PC-3 (cell line): ENCODE results near the gene PLBD1.

Experiments
- EZH2 ChIP-seq: fragments of 300-600 bp; sonication (generic); IDR thresholded peaks from one replicate; pipeline ENCODE4 v1.6.1; 2017; ENCODE audit warnings: antibody characterized with exemption, mild to moderate bottlenecking, low read length; ENCODE audit not compliant: unreplicated experiment
- TF ChIP-seq, protein P1 (sequence below): fragments of 300-600 bp; sonication (generic); conservative IDR thresholded peaks from 2 replicates; pipeline ENCODE4 v1.5.1; 2017; ENCODE audit warnings: antibody characterized with exemption, low read depth, mild to moderate bottlenecking, low read length

GRCh38 chr12:14479004-14479403 is 88.7 kb downstream of the PLBD1 start:
- TF ChIP-seq, protein P1, sequence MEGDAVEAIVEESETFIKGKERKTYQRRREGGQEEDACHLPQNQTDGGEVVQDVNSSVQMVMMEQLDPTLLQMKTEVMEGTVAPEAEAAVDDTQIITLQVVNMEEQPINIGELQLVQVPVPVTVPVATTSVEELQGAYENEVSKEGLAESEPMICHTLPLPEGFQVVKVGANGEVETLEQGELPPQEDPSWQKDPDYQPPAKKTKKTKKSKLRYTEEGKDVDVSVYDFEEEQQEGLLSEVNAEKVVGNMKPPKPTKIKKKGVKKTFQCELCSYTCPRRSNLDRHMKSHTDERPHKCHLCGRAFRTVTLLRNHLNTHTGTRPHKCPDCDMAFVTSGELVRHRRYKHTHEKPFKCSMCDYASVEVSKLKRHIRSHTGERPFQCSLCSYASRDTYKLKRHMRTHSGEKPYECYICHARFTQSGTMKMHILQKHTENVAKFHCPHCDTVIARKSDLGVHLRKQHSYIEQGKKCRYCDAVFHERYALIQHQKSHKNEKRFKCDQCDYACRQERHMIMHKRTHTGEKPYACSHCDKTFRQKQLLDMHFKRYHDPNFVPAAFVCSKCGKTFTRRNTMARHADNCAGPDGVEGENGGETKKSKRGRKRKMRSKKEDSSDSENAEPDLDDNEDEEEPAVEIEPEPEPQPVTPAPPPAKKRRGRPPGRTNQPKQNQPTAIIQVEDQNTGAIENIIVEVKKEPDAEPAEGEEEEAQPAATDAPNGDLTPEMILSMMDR = no peak
- TF ChIP-seq EZH2 = no peak
